B cell (primary cell): ENCODE data around the gene TNIP1. TPM values are rescaled to one million over a fixed set of nuclear protein-coding genes. Genes with fewer than 3 reads are reported as not detected.

Experiments used
- ATAC-seq: fragments of 200-7000 bp; cut with Tn5 transposase; one replicate; pipeline ENCODE4 v1.10.0; 2021; ENCODE audit warnings: low read depth, mild to moderate bottlenecking, moderate number of reproducible peaks, moderate library complexity
- CTCF ChIA-PET: fragments of 350-600 bp; sonication (Branson Sonifier 250); formaldehyde crosslinking; loops from one replicate; lab custom pipeline; 2021; ENCODE audit warnings: antibody characterized with exemption, inconsistent platforms; lab: Charles Lee
- POLR2A ChIA-PET: fragments of 350-600 bp; sonication (Branson Sonifier 250); formaldehyde crosslinking; loops from one replicate; lab custom pipeline; 2021; ENCODE audit warnings: antibody characterized with exemption; lab: Charles Lee
- DNase-seq: peaks from one replicate; pipeline ENCODE4 v3.0.0; 2013
- H2AFZ ChIP-seq: 2 replicates; pipeline ENCODE4 v1.6.1; 2012; ENCODE audit warnings: mild to moderate bottlenecking, low read depth, low read length; ENCODE audit not compliant: insufficient read depth, poor library complexity, severe bottlenecking
- H3K27ac ChIP-seq, 2 donors: 1 replicate in 1 of 2; 2 replicates in 1 of 2; pipeline ENCODE4 v1.5.1; 2012 to 2013; ENCODE audit warnings: low read length in 2 of 2, mild to moderate bottlenecking in 2 of 2, moderate library complexity in 1 of 2
- H3K27me3 ChIP-seq, 4 experiments: fragments of 200-600 bp in 1 of 4; sonication (generic) in 1 of 4; replicated peaks in 1 of 4; 1 replicate in 2 of 4; 2 replicates in 2 of 4; pipeline versions ENCODE4 v1.6.1 to v1.7.0; 2013 to 2016; ENCODE audit warnings: low read length in 3 of 4, mild to moderate bottlenecking in 2 of 4, mixed read lengths in 1 of 4, moderate library complexity in 1 of 4; ENCODE audit not compliant: insufficient read depth in 4 of 4, control insufficient read depth in 3 of 4; ENCODE audit errors: control extremely low read depth in 1 of 4
- H3K36me3 ChIP-seq, 2 experiments: replicated peaks in 1 of 2; 1 replicate in 1 of 2; 2 replicates in 1 of 2; pipeline versions ENCODE4 v1.6.1 to v1.7.1; 2013; ENCODE audit warnings: low read length in 1 of 2; ENCODE audit not compliant: insufficient read depth in 2 of 2, control insufficient read depth in 1 of 2; ENCODE audit errors: control extremely low read depth in 1 of 2, extremely low read depth in 1 of 2
- H3K4me1 ChIP-seq, 2 donors: fragments of 200-600 bp in 1 of 2; sonication (generic) in 1 of 2; 1 replicate in 1 of 2; 2 replicates in 1 of 2; pipeline versions ENCODE4 v1.5.1 to v1.6.1; 2013 to 2017; ENCODE audit warnings: low read length in 2 of 2; ENCODE audit not compliant: control insufficient read depth in 2 of 2, insufficient read depth in 2 of 2
- H3K4me2 ChIP-seq: replicated peaks from 2 replicates; pipeline ENCODE3; 2012; ENCODE audit warnings: mild to moderate bottlenecking, low read depth, low read length; ENCODE audit not compliant: poor library complexity, severe bottlenecking
- H3K4me3 ChIP-seq, 5 experiments: fragments of 200-600 bp in 1 of 5; sonication (generic) in 1 of 5; 1 replicate in 3 of 5; 2 replicates in 2 of 5; pipeline versions ENCODE4 v1.5.1 to v1.7.0; 2011 to 2016; ENCODE audit warnings: low read length in 4 of 5, mild to moderate bottlenecking in 4 of 5, low read depth in 2 of 5, control low read depth in 1 of 5, moderate library complexity in 1 of 5; ENCODE audit not compliant: insufficient read depth in 1 of 5; ENCODE audit errors: control extremely low read depth in 1 of 5, extremely low read depth in 1 of 5
- H3K79me2 ChIP-seq: fragments of 200-600 bp; sonication (generic); one replicate; pipeline ENCODE4 v1.6.0; 2016; ENCODE audit warnings: low read length; ENCODE audit not compliant: control insufficient read depth, insufficient read depth
- H3K9ac ChIP-seq: fragments of 200-600 bp; sonication (generic); 2 replicates; pipeline ENCODE4 v1.6.1; 2017; ENCODE audit warnings: mild to moderate bottlenecking, low read length, moderate library complexity
- H3K9me3 ChIP-seq, 3 donors: one replicate each; pipeline versions ENCODE4 v1.6.1 to v1.7.1; 2013; ENCODE audit warnings: low read length in 2 of 3; ENCODE audit not compliant: control insufficient read depth in 2 of 3, insufficient read depth in 1 of 3; ENCODE audit errors: control extremely low read depth in 1 of 3
- H4K20me1 ChIP-seq: 2 replicates; pipeline ENCODE4 v1.6.0; 2012; ENCODE audit warnings: mild to moderate bottlenecking, low read length; ENCODE audit not compliant: insufficient read depth, control insufficient read depth, poor library complexity, severe bottlenecking
- H3K27ac Mint-ChIP-seq: one replicate; pipeline ENCODE4 v1.8.0; 2021; ENCODE audit warnings: mixed read lengths
- H3K27me3 Mint-ChIP-seq: one replicate; pipeline ENCODE4 v1.8.0; 2021; ENCODE audit warnings: mixed read lengths
- H3K4me1 Mint-ChIP-seq: one replicate; pipeline ENCODE4 v1.8.0; 2021; ENCODE audit warnings: mixed read lengths
- H3K4me3 Mint-ChIP-seq: one replicate; pipeline ENCODE4 v1.8.0; 2021; ENCODE audit warnings: mixed read lengths
- H3K9me3 Mint-ChIP-seq: one replicate; pipeline ENCODE4 v1.8.0; 2022; ENCODE audit warnings: mixed read lengths; ENCODE audit not compliant: insufficient read depth
- CTCF ChIP-seq: fragments of 200-600 bp; IDR thresholded peaks from one replicate; pipeline ENCODE4 v1.8.0; 2022; ENCODE audit warnings: antibody characterized with exemption, mild to moderate bottlenecking
- EZH2 ChIP-seq: IDR thresholded peaks from 2 replicates; pipeline ENCODE4 v1.6.1; 2012; ENCODE audit warnings: borderline replicate concordance, low read depth, mild to moderate bottlenecking, moderate library complexity, low read length; ENCODE audit not compliant: insufficient read depth, poor library complexity, severe bottlenecking
- WGBS: methylation state at CpG from one replicate; pipeline ENCODE4 v1.1.5; 2013; ENCODE audit warnings: missing lambda C conversion rate; ENCODE audit not compliant: insufficient coverage; 5-methylcytosine and 5-hydroxymethylcytosine counted together
- intact Hi-C: fragments of 100-400 bp; cut with micrococcal nuclease; formaldehyde crosslinking; loops from one replicate; pipeline ENCODE4 v1.10.0; 2022
- polyA plus RNA-seq: library from polyadenylated mRNA; depleted of rRNA; stranded (reverse); fragments of >200 nt; gene quantifications from 2 replicates; pipeline ENCODE4 v1.2.3, GENCODE V29; 2012
- total RNA-seq, 2 donors: library from RNA; stranded (reverse); fragments of 120-200 nt in 1 of 2; gene quantifications; 1 replicate in 1 of 2; 2 replicates in 1 of 2; pipeline versions ENCODE4 v1.2.3 to v1.2.4, GENCODE V29; 2013 to 2022

Gene TNIP1
- total and polyA plus RNA-seq, 2 donors (not counting 1 experiment from before 2014, with no cell fraction given): 108 to 294 TPM

- ATAC-seq: no peak
- CTCF ChIA-PET: interaction anchor here (1.2 kb wide), 1 partner anchor 316 kb away, joined by 4 read pairs; no protein-coding TSS in a partner anchor
Measured at GRCh38 chr5:150999704-151000442, 81.0 kb downstream of the TNIP1 start.

More at GRCh38 chr5:150999704-151000442, 81.0 kb downstream of the TNIP1 start:
- POLR2A ChIA-PET: no interaction called here
- H3K4me2 ChIP-seq: no peak overlapping the region
- Mint-ChIP-seq H3K9me3 (no peaks in the 10 kb centered on the region), H3K27me3 (peaks cover 19% of the 10 kb centered on the region), H3K27ac (no peak overlapping the region), H3K4me3 (no peak overlapping the region), H3K4me1 (no peaks in the 10 kb centered on the region)
- no peak overlapping the region for H2AFZ ChIP-seq
- no peak overlapping the region for H3K9ac ChIP-seq
- no peaks in the 10 kb centered on the region for H3K4me1 ChIP-seq
- H3K9me3 ChIP-seq: peaks cover 0 to 7% (median 0%) of the 10 kb centered on the region in 3 donors
- DNase-seq: no peak
- no peaks in the 10 kb centered on the region for H4K20me1 ChIP-seq
- no peak overlapping the region for H3K27ac ChIP-seq
- no peaks in the 10 kb centered on the region for H3K36me3 ChIP-seq
- intact Hi-C loops: no loop called here
- H3K27me3 ChIP-seq: peaks cover 0 to 3% (median 0%) of the 10 kb centered on the region in 4 experiments
- no peaks in the 10 kb centered on the region for H3K79me2 ChIP-seq
- 81% methylated on average over 6 of the region's 7 CpGs for WGBS
- TF ChIP-seq CTCF (no peak), EZH2 (no peak)
- H3K4me3 ChIP-seq: no peak overlapping the region
